GM12891 (cell line): ENCODE results near the gene SYDE2.
A peak's percentile ranks its signal among the peaks of the same experiment; 100 is the strongest.

Experiments
- DNase-seq: peaks from one replicate; pipeline ENCODE4 v3.0.0; 2011; ENCODE audit warnings: low spot score; ENCODE audit not compliant: insufficient read length
- FAIRE-seq: peaks from 2 replicates; lab custom pipeline; 2011; peaks lifted over from hg19 to GRCh38; lab: Jason Lieb, UNC
- PAX5 ChIP-seq: IDR thresholded peaks from 2 replicates; pipeline ENCODE4 v1.6.1; 2011; ENCODE audit warnings: low read length, moderate library complexity, mild to moderate bottlenecking; ENCODE audit not compliant: insufficient read depth, severe bottlenecking
- POLR2A ChIP-seq: IDR thresholded peaks from 2 replicates; pipeline ENCODE4 v1.6.1; 2011; ENCODE audit warnings: low read depth, low read length, control low read depth
- POLR2AphosphoS5 ChIP-seq: IDR thresholded peaks from 2 replicates; pipeline ENCODE4 v1.6.1; 2011; ENCODE audit warnings: low read depth, low read length, control low read depth
- POU2F2 ChIP-seq: IDR thresholded peaks from 2 replicates; pipeline ENCODE4 v1.6.1; 2011; ENCODE audit warnings: low read depth, mild to moderate bottlenecking, control low read depth, low read length, moderate library complexity
- SPI1 ChIP-seq: IDR thresholded peaks from 2 replicates; pipeline ENCODE4 v1.6.1; 2011; ENCODE audit warnings: low read depth, low read length, control low read depth
- TAF1 ChIP-seq: IDR thresholded peaks from 2 replicates; pipeline ENCODE4 v1.6.1; 2011; ENCODE audit warnings: low read depth, low read length, control low read depth

Gene SYDE2

DNA sequence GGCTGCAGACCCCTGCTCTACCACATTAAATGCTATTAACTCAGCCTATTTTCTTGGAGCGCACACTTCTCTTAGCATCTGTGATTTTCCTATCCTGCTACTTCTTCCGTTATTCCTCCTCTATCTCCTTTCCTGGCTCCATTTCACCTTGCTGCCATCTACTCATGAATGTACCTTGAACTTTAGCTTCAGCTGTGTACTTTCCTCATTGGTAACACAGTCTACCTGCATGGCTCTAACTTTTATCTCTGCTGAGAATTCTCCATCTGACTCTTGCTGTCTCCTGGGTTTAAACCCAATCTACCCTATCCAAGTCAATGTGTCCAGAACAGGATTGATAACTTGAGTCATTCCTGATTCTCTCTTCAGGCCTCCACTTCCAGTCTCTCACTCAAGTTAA lies 84.9 kb downstream of the SYDE2 start:
- DNase-seq (no peak), FAIRE-seq (no peak)
- TF ChIP-seq TAF1 = no peak
- TF ChIP-seq POU2F2 = no peak
- TF ChIP-seq POLR2A = no peak
- TF ChIP-seq POLR2AphosphoS5 = no peak

- no peak for DNase-seq
- FAIRE-seq = no peak
- no peak for TF ChIP-seq POLR2A
- no peak for TF ChIP-seq POLR2AphosphoS5
- no peak for TF ChIP-seq SPI1
- no peak for TF ChIP-seq POU2F2
- no peak for TF ChIP-seq TAF1
- TF ChIP-seq PAX5 = no peak
Observed at GRCh38 chr1:85111695-85112094, 89.1 kb downstream of the SYDE2 start.

DNA sequence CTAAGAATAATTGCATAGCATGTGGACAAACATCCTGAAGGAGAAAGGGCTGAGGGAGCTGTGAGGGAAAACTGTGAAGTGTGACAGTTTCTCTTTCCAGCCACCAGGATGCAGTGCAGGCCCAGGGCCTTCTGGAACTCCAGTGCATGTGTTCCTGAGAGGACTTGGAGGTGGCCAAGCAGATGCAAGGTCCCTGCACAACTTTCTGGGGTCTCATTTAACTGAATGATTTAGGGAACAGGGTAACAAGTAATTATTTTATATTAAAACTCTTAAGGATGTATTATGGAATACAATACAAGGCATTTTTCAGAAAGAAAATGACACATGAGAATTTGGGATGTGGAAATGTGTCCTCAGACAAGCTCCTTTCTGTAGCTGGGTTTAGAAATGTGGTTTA lies 91.3 kb downstream of the SYDE2 start:
- FAIRE-seq (peak; percentile 50), DNase-seq (peak; percentile 30)
- no peak for TF ChIP-seq POU2F2
- TF ChIP-seq POLR2A = no peak
- TF ChIP-seq PAX5 = no peak
- no peak for TF ChIP-seq TAF1
- TF ChIP-seq POLR2AphosphoS5 = no peak
- TF ChIP-seq SPI1 = no peak
